ENCODE measurements around the gene STH. TPM values are rescaled to one million over a fixed set of nuclear protein-coding genes. Genes with fewer than 3 reads are reported as not detected.

Gene STH
- total RNA-seq, 2 donors from 2014 or later = not detected

- Histone ChIP-seq H3K9me3 (no peaks in the 10 kb centered on the region), H3K4me3 (no peak overlapping the region), H3K27me3 (replicated peaks; ENCODE audit: insufficient read depth) (no peaks in the 10 kb centered on the region), H3K36me3 (peaks cover 0 to 8% of the 10 kb centered on the region in 2 donors), H3K27ac (no peak overlapping the region), H3K4me1 (replicated peaks) (no peaks in the 10 kb centered on the region)
- 96% methylated on average over 5 of the region's 5 CpGs for WGBS
- DNase-seq (ENCODE audit: low spot score) = no peak
- intact Hi-C loops (cut with DNase I) = no loop called here
- TF ChIP-seq POLR2A (IDR thresholded peaks at IDR 0.05) (no peak), POLR2AphosphoS5 (IDR thresholded peaks at IDR 0.05) (no peak)
- TF ChIP-seq, protein P1, sequence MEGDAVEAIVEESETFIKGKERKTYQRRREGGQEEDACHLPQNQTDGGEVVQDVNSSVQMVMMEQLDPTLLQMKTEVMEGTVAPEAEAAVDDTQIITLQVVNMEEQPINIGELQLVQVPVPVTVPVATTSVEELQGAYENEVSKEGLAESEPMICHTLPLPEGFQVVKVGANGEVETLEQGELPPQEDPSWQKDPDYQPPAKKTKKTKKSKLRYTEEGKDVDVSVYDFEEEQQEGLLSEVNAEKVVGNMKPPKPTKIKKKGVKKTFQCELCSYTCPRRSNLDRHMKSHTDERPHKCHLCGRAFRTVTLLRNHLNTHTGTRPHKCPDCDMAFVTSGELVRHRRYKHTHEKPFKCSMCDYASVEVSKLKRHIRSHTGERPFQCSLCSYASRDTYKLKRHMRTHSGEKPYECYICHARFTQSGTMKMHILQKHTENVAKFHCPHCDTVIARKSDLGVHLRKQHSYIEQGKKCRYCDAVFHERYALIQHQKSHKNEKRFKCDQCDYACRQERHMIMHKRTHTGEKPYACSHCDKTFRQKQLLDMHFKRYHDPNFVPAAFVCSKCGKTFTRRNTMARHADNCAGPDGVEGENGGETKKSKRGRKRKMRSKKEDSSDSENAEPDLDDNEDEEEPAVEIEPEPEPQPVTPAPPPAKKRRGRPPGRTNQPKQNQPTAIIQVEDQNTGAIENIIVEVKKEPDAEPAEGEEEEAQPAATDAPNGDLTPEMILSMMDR (IDR thresholded peaks at IDR 0.05) = no peak
These were observed 48.3 kb downstream of the STH start for GRCh38 chr17:46047398-46047797.

DNA sequence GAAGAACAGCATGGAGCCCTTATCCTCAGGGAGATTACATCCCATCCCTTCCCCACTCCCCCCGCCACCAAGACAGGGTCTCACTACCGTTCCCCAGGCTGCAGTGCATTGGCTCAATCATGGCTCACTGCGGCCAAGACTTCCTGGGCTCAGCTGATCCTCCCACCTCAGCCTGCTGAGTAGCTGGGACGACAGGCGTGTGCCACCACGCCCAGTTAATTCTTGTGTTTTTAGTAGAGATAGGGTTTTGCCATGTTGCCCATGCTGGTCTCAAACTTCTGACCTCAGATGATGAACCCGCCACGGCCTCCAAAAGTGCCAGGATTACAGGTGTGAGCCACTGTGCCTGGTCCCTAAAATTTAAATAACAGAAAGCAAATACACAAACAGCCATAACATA is 48.8 kb downstream of the STH start:
- no peak for DNase-seq (ENCODE audit: low spot score)
- WGBS = 86% methylated on average over 8 of the region's 8 CpGs
- Histone ChIP-seq H3K36me3 (peaks cover 0 to 8% of the 10 kb centered on the region in 2 donors), H3K4me1 (replicated peaks) (no peaks in the 10 kb centered on the region), H3K27ac (no peak overlapping the region), H3K27me3 (replicated peaks; ENCODE audit: insufficient read depth) (no peaks in the 10 kb centered on the region), H3K4me3 (no peak overlapping the region), H3K9me3 (no peaks in the 10 kb centered on the region)
- TF ChIP-seq POLR2A (IDR thresholded peaks at IDR 0.05) = no peak
- TF ChIP-seq POLR2AphosphoS5 (IDR thresholded peaks at IDR 0.05) = no peak
- TF ChIP-seq, protein P1 (IDR thresholded peaks at IDR 0.05) = no peak
- intact Hi-C loops (cut with DNase I) = no loop called here

Other genes with a start within 250 kb of the STH start
- gene CRHR1, start 214.9 kb upstream of the STH start, total RNA-seq = 1 to 10 TPM; 1.4 to 2.1 TPM
- gene SPPL2C, start 154.4 kb upstream of the STH start, total RNA-seq = 1 to 10 TPM in 1 of 2 donors, not detected in 1; 1.5 TPM
- 10 to 100 TPM; 11.7 to 14.7 TPM for gene MAPT, start 104.7 kb upstream of the STH start, total RNA-seq
- gene KANSL1, start 194.2 kb downstream of the STH start, total RNA-seq = 100 to 1,000 TPM in 1 of 2 donors, 10 to 100 TPM in 1; 60.4 to 109 TPM

Data from prostate gland (tissue), 2 donors.